Astrocyte of the spinal cord (primary cell): ENCODE data around the gene BUB3.

Source experiments
- DNase-seq: peaks from one replicate; pipeline ENCODE4 v3.0.0; 2011; ENCODE audit warnings: low read depth, low spot score
- H3K4me3 ChIP-seq: 2 replicates; pipeline ENCODE4 v1.5.1; 2011; ENCODE audit warnings: low read depth, mild to moderate bottlenecking, low read length, moderate library complexity
- CTCF ChIP-seq: IDR thresholded peaks from 2 replicates; pipeline ENCODE4 v1.5.1; 2012; ENCODE audit warnings: low read depth, mild to moderate bottlenecking, low read length, inconsistent platforms
- in situ Hi-C: cut with HindIII; loops from 2 replicates; pipeline ENCODE4 v1.10.0; 2017; ENCODE audit warnings: low sequenced_read_pairs

The BUB3 gene

GRCh38 chr10:123203393-123204126 lies 49.4 kb downstream of the BUB3 start:
- in situ Hi-C loops = no loop called here
- DNase-seq = peak; percentile 8
- H3K4me3 ChIP-seq = no peak overlapping the region
- TF ChIP-seq CTCF = no peak

GRCh38 chr10:123204127-123204461 lies 49.9 kb downstream of the BUB3 start:
- no peak overlapping the region for H3K4me3 ChIP-seq
- no peak for TF ChIP-seq CTCF
- DNase-seq = no peak
- in situ Hi-C loops = no loop called here

GRCh38 chr10:123205041-123205440 lies 50.8 kb downstream of the BUB3 start:
- DNase-seq = no peak
- no peak for TF ChIP-seq CTCF
- H3K4me3 ChIP-seq = no peak overlapping the region
- in situ Hi-C loops = no loop called here

- in situ Hi-C loops = no loop called here
- TF ChIP-seq CTCF = no peak
- H3K4me3 ChIP-seq = no peak overlapping the region
- DNase-seq = no peak
Measured at GRCh38 chr10:123212063-123212462, 57.9 kb downstream of the BUB3 start.

GRCh38 chr10:123212640-123213039 lies 58.4 kb downstream of the BUB3 start:
- TF ChIP-seq CTCF = no peak
- DNase-seq = no peak
- in situ Hi-C loops = no loop called here
- H3K4me3 ChIP-seq = no peak overlapping the region

- DNase-seq = no peak
- TF ChIP-seq CTCF = no peak
- in situ Hi-C loops = no loop called here
- H3K4me3 ChIP-seq = no peak overlapping the region
Measured at GRCh38 chr10:123213192-123213591, 59.0 kb downstream of the BUB3 start.
